Mucosa of descending colon (tissue), 3 donors: Measurements from ENCODE around the gene USE1. TPM values are rescaled to one million over a fixed set of nuclear protein-coding genes. Genes with fewer than 3 reads are reported as not detected.
A peak's percentile ranks its signal among the peaks of the same experiment; 100 is the strongest.

Experiments used
- ATAC-seq: fragments of 200-7000 bp; cut with Tn5 transposase; one replicate; pipeline ENCODE4 v1.9.1; 2020; ENCODE audit warnings: mild to moderate bottlenecking, moderate library complexity
- DNase-seq, 3 donors: peaks; one replicate each; pipeline ENCODE4 v3.0.0-alpha.2; 2020
- H3K36me3 ChIP-seq: fragments of 200-600 bp; one replicate; pipeline ENCODE4 v1.8.0; 2021; ENCODE audit warnings: low read depth, mild to moderate bottlenecking
- H3K4me1 ChIP-seq: fragments of 200-600 bp; one replicate; pipeline ENCODE4 v1.8.0; 2021; ENCODE audit warnings: low read depth, mild to moderate bottlenecking
- H3K4me3 ChIP-seq: fragments of 200-600 bp; one replicate; pipeline ENCODE4 v1.8.0; 2021; ENCODE audit warnings: mild to moderate bottlenecking
- H3K9me3 ChIP-seq: fragments of 200-600 bp; one replicate; pipeline ENCODE4 v1.8.0; 2021; ENCODE audit warnings: mild to moderate bottlenecking
- CTCF ChIP-seq: fragments of 200-600 bp; IDR thresholded peaks from one replicate; pipeline ENCODE4 v1.8.0; 2022; ENCODE audit warnings: antibody characterized with exemption, mild to moderate bottlenecking
- intact Hi-C, 2 donors: fragments of 100-400 bp; cut with DNase I in 1 of 2; cut with micrococcal nuclease in 1 of 2; formaldehyde crosslinking; loops; one replicate each; pipeline versions ENCODE4 v1.11.0 to v1.11.1; 2022; cut with DNase I, micrococcal nuclease
- total RNA-seq, 3 donors: library from RNA; stranded (reverse); fragmentation: NEBNext Ultra II Directional in 2 of 3; extraction: Animal tissue kit (Norgen Biotek cat#: 25700) in 2 of 3; gene quantifications; one replicate each; pipeline versions ENCODE4 v1.2.1 to v1.2.4, GENCODE V29; 2021 to 2023
- donor health status: DM: no; HTN: no; CAD: no; lungs with moderate emphysema.
- donor health status: DM: no; HTN: no; CAD: no.
- donor health status: DM: no; HTN: yes; CAD: no.

USE1 gene
- total RNA-seq, 3 donors from 2014 or later = 17.4 to 31.2 (median 28.0) TPM

GRCh38 chr19:17197666-17198065 is 17.5 kb upstream of the USE1 start:
- no peaks in the 10 kb centered on the region for H3K4me1 ChIP-seq
- H3K9me3 ChIP-seq = no peaks in the 10 kb centered on the region
- intact Hi-C loops = loop anchor here in 1 of 2 donors (10.0 kb wide), 1 partner anchor 53 kb away; no protein-coding TSS in a partner anchor
- no peak for ATAC-seq
- H3K36me3 ChIP-seq = peaks cover under 1% of the 10 kb centered on the region
- no peak for TF ChIP-seq CTCF
- no peak overlapping the region for H3K4me3 ChIP-seq
- DNase-seq = no peak

GRCh38 chr19:17200408-17201079 is 14.6 kb upstream of the USE1 start:
- Histone ChIP-seq H3K4me1 (no peaks in the 10 kb centered on the region), H3K4me3 (no peak overlapping the region), H3K9me3 (no peaks in the 10 kb centered on the region), H3K36me3 (no peaks in the 10 kb centered on the region)
- ATAC-seq (no peak), DNase-seq (no peak)
- TF ChIP-seq CTCF = no peak
- intact Hi-C loops = loop anchor here in 1 of 2 donors (5.0 kb wide), 1 partner anchor 82 kb away; the partner anchor contains the start of gene ANKLE1

GRCh38 chr19:17202249-17202648 is 12.9 kb upstream of the USE1 start:
- Histone ChIP-seq H3K9me3 (no peaks in the 10 kb centered on the region), H3K36me3 (no peaks in the 10 kb centered on the region), H3K4me3 (no peak overlapping the region), H3K4me1 (no peaks in the 10 kb centered on the region)
- ATAC-seq (peak; percentile 36), DNase-seq (no peak)
- intact Hi-C loops = loop anchor here in 1 of 2 donors (5.0 kb wide), 1 partner anchor 80 kb away; the partner anchor contains the start of gene ANKLE1
- no peak for TF ChIP-seq CTCF

GRCh38 chr19:17202713-17203112 is 12.4 kb upstream of the USE1 start:
- H3K4me3 ChIP-seq = no peak overlapping the region
- no peak for ATAC-seq
- DNase-seq = no peak
- no peaks in the 10 kb centered on the region for H3K4me1 ChIP-seq
- no peaks in the 10 kb centered on the region for H3K9me3 ChIP-seq
- intact Hi-C loops = loop anchor here in 1 of 2 donors (5.0 kb wide), 1 partner anchor 80 kb away; the partner anchor contains the start of gene ANKLE1
- TF ChIP-seq CTCF = no peak
- H3K36me3 ChIP-seq = no peaks in the 10 kb centered on the region

GRCh38 chr19:17205237-17206140 is 9.7 kb upstream of the USE1 start:
- Histone ChIP-seq H3K4me1 (no peaks in the 10 kb centered on the region), H3K9me3 (no peaks in the 10 kb centered on the region), H3K36me3 (no peaks in the 10 kb centered on the region), H3K4me3 (no peak overlapping the region)
- intact Hi-C loops = no loop called here
- DNase-seq = peak in 2 of 3 donors; percentile 84 to 86
- peak; percentile 90 for ATAC-seq
- TF ChIP-seq CTCF = peak; percentile 58
